ENCODE data around the gene RELA. TPM values are rescaled to one million over a fixed set of nuclear protein-coding genes. Genes with fewer than 3 reads are reported as not detected.

RELA gene
- total RNA-seq, 4 donors from 2014 or later: 61.9 to 73.5 (median 67.5) TPM

GRCh38 chr11:65629579-65629978, 33.1 kb downstream of the RELA start:
- DNase-seq (ENCODE audit: low spot score in 2 of 2): no peak
- no peak overlapping the region for H3K4me3 ChIP-seq (ENCODE audit: low read depth, poor library complexity, severe bottlenecking)
- 96 to 99% methylated on average over 14 of the region's 14 CpGs for WGBS, 2 donors
- no peak for TF ChIP-seq POLR2A (IDR thresholded peaks at IDR 0.05)
- intact Hi-C loops (cut with DNase I; ENCODE audit: low total_unique reads): no loop called here

DNA sequence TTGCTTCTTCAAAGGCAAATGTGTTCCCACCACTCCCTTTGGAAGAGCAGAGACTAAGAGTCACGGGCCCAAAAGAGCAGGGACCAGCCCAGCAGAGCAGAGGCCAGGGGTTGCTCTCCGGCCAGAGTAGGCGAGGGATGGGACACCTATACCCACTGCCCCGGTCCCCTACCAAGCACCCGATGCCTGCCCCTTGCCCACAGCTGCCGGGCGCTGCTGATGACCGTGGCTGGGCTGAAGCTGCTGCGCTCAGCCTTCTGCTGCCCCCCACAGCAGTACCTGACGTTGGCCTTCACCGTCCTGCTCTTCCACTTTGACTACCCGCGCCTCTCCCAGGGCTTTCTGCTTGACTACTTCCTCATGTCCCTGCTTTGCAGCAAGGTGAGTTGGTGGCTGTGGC, 35.5 kb downstream of the RELA start:
- no peak overlapping the region for H3K4me3 ChIP-seq (ENCODE audit: low read depth, poor library complexity, severe bottlenecking)
- TF ChIP-seq POLR2A (IDR thresholded peaks at IDR 0.05): no peak
- TF ChIP-seq, protein P1, sequence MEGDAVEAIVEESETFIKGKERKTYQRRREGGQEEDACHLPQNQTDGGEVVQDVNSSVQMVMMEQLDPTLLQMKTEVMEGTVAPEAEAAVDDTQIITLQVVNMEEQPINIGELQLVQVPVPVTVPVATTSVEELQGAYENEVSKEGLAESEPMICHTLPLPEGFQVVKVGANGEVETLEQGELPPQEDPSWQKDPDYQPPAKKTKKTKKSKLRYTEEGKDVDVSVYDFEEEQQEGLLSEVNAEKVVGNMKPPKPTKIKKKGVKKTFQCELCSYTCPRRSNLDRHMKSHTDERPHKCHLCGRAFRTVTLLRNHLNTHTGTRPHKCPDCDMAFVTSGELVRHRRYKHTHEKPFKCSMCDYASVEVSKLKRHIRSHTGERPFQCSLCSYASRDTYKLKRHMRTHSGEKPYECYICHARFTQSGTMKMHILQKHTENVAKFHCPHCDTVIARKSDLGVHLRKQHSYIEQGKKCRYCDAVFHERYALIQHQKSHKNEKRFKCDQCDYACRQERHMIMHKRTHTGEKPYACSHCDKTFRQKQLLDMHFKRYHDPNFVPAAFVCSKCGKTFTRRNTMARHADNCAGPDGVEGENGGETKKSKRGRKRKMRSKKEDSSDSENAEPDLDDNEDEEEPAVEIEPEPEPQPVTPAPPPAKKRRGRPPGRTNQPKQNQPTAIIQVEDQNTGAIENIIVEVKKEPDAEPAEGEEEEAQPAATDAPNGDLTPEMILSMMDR (IDR thresholded peaks at IDR 0.05): no peak
- intact Hi-C loops (cut with DNase I; ENCODE audit: low total_unique reads): no loop called here
- WGBS, 2 donors: 92 to 93% methylated on average over 13 of the region's 13 CpGs
- DNase-seq (ENCODE audit: low spot score in 2 of 2): no peak

- WGBS, 2 donors: 78 to 79% methylated on average over 24 to 30 of the region's 30 CpGs
- no peak for DNase-seq (ENCODE audit: low spot score in 2 of 2)
- intact Hi-C loops (cut with DNase I; ENCODE audit: low total_unique reads): no loop called here
- no peak overlapping the region for H3K4me3 ChIP-seq (ENCODE audit: low read depth, poor library complexity, severe bottlenecking)
- TF ChIP-seq POLR2A (IDR thresholded peaks at IDR 0.05): no peak
- TF ChIP-seq, protein P1 (IDR thresholded peaks at IDR 0.05): no peak
Observed at GRCh38 chr11:65625628-65626342, 36.9 kb downstream of the RELA start.

DNA sequence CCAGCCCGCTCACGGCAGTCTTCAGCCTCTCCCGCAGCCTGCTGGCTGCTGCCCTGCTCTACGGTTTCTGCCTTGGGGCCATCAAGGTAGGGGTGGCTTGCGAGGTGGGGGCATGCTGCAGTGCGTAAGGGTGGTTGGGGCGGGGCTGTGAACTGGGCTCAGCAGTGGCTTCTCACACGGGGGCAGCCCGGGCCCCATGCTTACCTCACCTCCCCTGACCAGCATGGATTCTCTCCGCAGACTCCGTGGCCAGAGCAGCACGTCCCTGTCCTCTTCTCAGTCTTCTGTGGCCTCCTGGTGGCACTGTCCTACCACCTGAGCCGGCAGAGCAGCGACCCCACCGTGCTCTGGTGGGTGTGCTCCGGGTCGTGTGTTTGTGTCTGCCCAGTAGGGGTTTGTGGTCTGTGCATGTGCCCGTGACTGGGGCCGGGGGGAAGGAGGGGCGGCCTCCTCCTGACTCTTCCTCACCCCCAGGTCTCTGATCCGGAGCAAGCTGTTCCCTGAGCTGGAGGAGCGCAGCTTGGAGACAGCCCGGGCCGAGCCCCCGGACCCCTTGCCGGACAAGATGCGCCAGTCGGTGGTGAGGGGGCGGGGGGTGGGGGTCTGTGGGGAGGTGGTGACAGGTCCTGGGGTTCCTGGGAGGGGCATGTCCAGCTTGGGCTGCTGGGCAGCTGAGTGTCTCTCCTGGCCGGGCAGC, 37.6 kb downstream of the RELA start:
- no peak for DNase-seq (ENCODE audit: low spot score in 2 of 2)
- TF ChIP-seq, protein P1 (IDR thresholded peaks at IDR 0.05): no peak
- no peak for TF ChIP-seq POLR2A (IDR thresholded peaks at IDR 0.05)
- intact Hi-C loops (cut with DNase I; ENCODE audit: low total_unique reads): no loop called here
- WGBS, 2 donors: 89 to 91% methylated on average over 23 of the region's 30 CpGs
- no peak overlapping the region for H3K4me3 ChIP-seq (ENCODE audit: low read depth, poor library complexity, severe bottlenecking)

- intact Hi-C loops (cut with DNase I; ENCODE audit: low total_unique reads): no loop called here
- no peak for DNase-seq (ENCODE audit: low spot score in 2 of 2)
- no peak for TF ChIP-seq POLR2A (IDR thresholded peaks at IDR 0.05)
- TF ChIP-seq, protein P1 (IDR thresholded peaks at IDR 0.05): no peak
- no peak overlapping the region for H3K4me3 ChIP-seq (ENCODE audit: low read depth, poor library complexity, severe bottlenecking)
- WGBS, 2 donors: 94 to 95% methylated on average over 17 to 25 of the region's 25 CpGs
Observed at GRCh38 chr11:65623852-65624616, 38.7 kb downstream of the RELA start.

- DNase-seq (ENCODE audit: low spot score in 2 of 2): no peak
- no peak overlapping the region for H3K4me3 ChIP-seq (ENCODE audit: low read depth, poor library complexity, severe bottlenecking)
- 91 to 93% methylated on average over 14 of the region's 14 CpGs for WGBS, 2 donors
- TF ChIP-seq, protein P1 (IDR thresholded peaks at IDR 0.05): no peak
- no peak for TF ChIP-seq POLR2A (IDR thresholded peaks at IDR 0.05)
- intact Hi-C loops (cut with DNase I; ENCODE audit: low total_unique reads): no loop called here
Observed at GRCh38 chr11:65623177-65623576, 39.5 kb downstream of the RELA start.

Data from lower leg skin (tissue), 4 donors.